ENCODE measurements around the gene TMEM179. TPM values are rescaled to one million over a fixed set of nuclear protein-coding genes. Genes with fewer than 3 reads are reported as not detected.

TMEM179 gene
- total and polyA plus RNA-seq, 10 of the 15 experiments (the other 5 are each of a cell fraction or from before 2014, with no cell fraction given), result not detected

GRCh38 chr14:104542871-104543830, 61.4 kb downstream of the TMEM179 start:
- RAD21 ChIA-PET (ENCODE audit: unreplicated experiment), result no interaction called here
- Histone ChIP-seq H4K20me1 (ENCODE audit: control insufficient read depth, insufficient read depth) (no peaks in the 10 kb centered on the region), H3K4me3 (no peak overlapping the region), H3K27ac (ENCODE audit: control insufficient read depth, insufficient read depth) (no peak overlapping the region), H3K36me3 (ENCODE audit: control insufficient read depth in 2 of 2, insufficient read depth in 2 of 2, low read length in 1 of 2) (no peaks in the 10 kb centered on the region), H3K79me2 (ENCODE audit: control insufficient read depth, insufficient read depth, low read length) (no peaks in the 10 kb centered on the region), H3K9me3 (replicated peaks; ENCODE audit: control insufficient read depth, insufficient read depth, low read length) (no peaks in the 10 kb centered on the region), H2AFZ (ENCODE audit: control insufficient read depth, low read depth, low read length) (no peak overlapping the region), H3K27me3 (replicated peaks in 1 of 2; ENCODE audit: control insufficient read depth in 2 of 2, insufficient read depth in 2 of 2, low read length in 1 of 2) (peaks cover 4 to 5% of the 10 kb centered on the region in 2 experiments; a peak in 2 of 4 replicates), H3K4me1 (ENCODE audit: control insufficient read depth, insufficient read depth, low read length) (no peaks in the 10 kb centered on the region), H3K4me2 (ENCODE audit: control insufficient read depth, insufficient read depth) (no peak overlapping the region), H3K9ac (ENCODE audit: control insufficient read depth, insufficient read depth, low read length) (no peak overlapping the region)
- no peak for ATAC-seq
- in situ Hi-C loops (cut with MboI) (no loop called here), intact Hi-C loops (cut with micrococcal nuclease; ENCODE audit: unreplicated experiment) (no loop called here)
- SMC1A ChIA-PET (ENCODE audit: uncharacterized antibody, unreplicated experiment), result interaction anchor here (0.7 kb wide), 1 partner anchor 592 kb away, joined by 3 read pairs; no protein-coding TSS in a partner anchor
- CTCF ChIA-PET, result no interaction called here
- FAIRE-seq, result no peak
- TF ChIP-seq DPF2 (IDR thresholded peaks at IDR 0.05) (no peak), TCF3 (IDR thresholded peaks at IDR 0.05; ENCODE audit: borderline replicate concordance, insufficient read depth, low read depth, low read length) (no peak), RUNX3 (IDR thresholded peaks at IDR 0.05; ENCODE audit: low read length) (no peak), ZBTB33 (IDR thresholded peaks at IDR 0.05) (no peak), ZBTB40 (IDR thresholded peaks at IDR 0.05; ENCODE audit: borderline replicate concordance) (no peak), ELK1 (IDR thresholded peaks at IDR 0.05; ENCODE audit: low read depth, low read length) (no peak), NBN (IDR thresholded peaks at IDR 0.05) (no peak), KDM1A (IDR thresholded peaks at IDR 0.05; ENCODE audit: borderline replicate concordance) (no peak)
- no peak for DNase-seq (ENCODE audit: low read depth, low spot score)
- BruUV-seq (replicated peaks), result no TSS peak
- WGBS (ENCODE audit: insufficient coverage, insufficient replicate concordance, low lambda C conversion rate, missing lambda C conversion rate), result 18% methylated on average over 15 of the region's 16 CpGs
- POLR2A ChIA-PET, result no interaction called here
